Measurements from ENCODE around the gene CRLF1.

The CRLF1 gene

GRCh38 chr19:18606281-18607225, at the start of gene CRLF1:
Gene CRLF1 (minus strand): TSS chr19:18606799. CDS start chr19:18606656, 143 bp downstream.
- TF ChIP-seq GATA3 (IDR thresholded peaks at IDR 0.05; ENCODE audit: low read depth, low read length) (no peak), GATA2 (IDR thresholded peaks at IDR 0.05; ENCODE audit: low read depth, low read length) (no peak)

- no peak for TF ChIP-seq GATA2 (IDR thresholded peaks at IDR 0.05; ENCODE audit: low read depth, low read length)
- no peak for TF ChIP-seq GATA3 (IDR thresholded peaks at IDR 0.05; ENCODE audit: low read depth, low read length)
Measured at GRCh38 chr19:18655173-18655844, 48.7 kb upstream of the CRLF1 start.

GRCh38 chr19:18654469-18654868, 47.9 kb upstream of the CRLF1 start:
- no peak for TF ChIP-seq GATA3 (IDR thresholded peaks at IDR 0.05; ENCODE audit: low read depth, low read length)
- TF ChIP-seq GATA2 (IDR thresholded peaks at IDR 0.05; ENCODE audit: low read depth, low read length) = no peak

- TF ChIP-seq GATA2 (IDR thresholded peaks at IDR 0.05; ENCODE audit: low read depth, low read length) (no peak), GATA3 (IDR thresholded peaks at IDR 0.05; ENCODE audit: low read depth, low read length) (no peak)
Measured at GRCh38 chr19:18653853-18654252, 47.3 kb upstream of the CRLF1 start.

GRCh38 chr19:18651733-18652132, 45.1 kb upstream of the CRLF1 start:
- TF ChIP-seq GATA3 (IDR thresholded peaks at IDR 0.05; ENCODE audit: low read depth, low read length) (no peak), GATA2 (IDR thresholded peaks at IDR 0.05; ENCODE audit: low read depth, low read length) (no peak)

- TF ChIP-seq GATA3 (IDR thresholded peaks at IDR 0.05; ENCODE audit: low read depth, low read length) (no peak), GATA2 (IDR thresholded peaks at IDR 0.05; ENCODE audit: low read depth, low read length) (no peak)
Measured at GRCh38 chr19:18651300-18651699, 44.7 kb upstream of the CRLF1 start.

GRCh38 chr19:18650468-18651041, 44.0 kb upstream of the CRLF1 start:
- TF ChIP-seq GATA3 (IDR thresholded peaks at IDR 0.05; ENCODE audit: low read depth, low read length) (no peak), GATA2 (IDR thresholded peaks at IDR 0.05; ENCODE audit: low read depth, low read length) (no peak)

- TF ChIP-seq GATA2 (IDR thresholded peaks at IDR 0.05; ENCODE audit: low read depth, low read length) (no peak), GATA3 (IDR thresholded peaks at IDR 0.05; ENCODE audit: low read depth, low read length) (no peak)
Measured at GRCh38 chr19:18650021-18650390, 43.4 kb upstream of the CRLF1 start.

- TF ChIP-seq GATA2 (IDR thresholded peaks at IDR 0.05; ENCODE audit: low read depth, low read length) = no peak
- TF ChIP-seq GATA3 (IDR thresholded peaks at IDR 0.05; ENCODE audit: low read depth, low read length) = no peak
Measured at GRCh38 chr19:18649371-18650020, 42.9 kb upstream of the CRLF1 start.

- TF ChIP-seq GATA2 (IDR thresholded peaks at IDR 0.05; ENCODE audit: low read depth, low read length) (no peak), GATA3 (IDR thresholded peaks at IDR 0.05; ENCODE audit: low read depth, low read length) (no peak)
Measured at GRCh38 chr19:18648973-18649315, 42.3 kb upstream of the CRLF1 start.

- TF ChIP-seq GATA3 (IDR thresholded peaks at IDR 0.05; ENCODE audit: low read depth, low read length) = no peak
- TF ChIP-seq GATA2 (IDR thresholded peaks at IDR 0.05; ENCODE audit: low read depth, low read length) = no peak
Measured at GRCh38 chr19:18647807-18648206, 41.2 kb upstream of the CRLF1 start.

GRCh38 chr19:18647371-18647767, 40.8 kb upstream of the CRLF1 start:
- TF ChIP-seq GATA2 (IDR thresholded peaks at IDR 0.05; ENCODE audit: low read depth, low read length) = no peak
- TF ChIP-seq GATA3 (IDR thresholded peaks at IDR 0.05; ENCODE audit: low read depth, low read length) = no peak

GRCh38 chr19:18646535-18647370, 40.2 kb upstream of the CRLF1 start:
- TF ChIP-seq GATA3 (IDR thresholded peaks at IDR 0.05; ENCODE audit: low read depth, low read length) (no peak), GATA2 (IDR thresholded peaks at IDR 0.05; ENCODE audit: low read depth, low read length) (no peak)

Data from SH-SY5Y (cell line).